HG03558 (cell line): ENCODE results near the gene UNC13B.
"Not testable (repeated sequence)": the region's sequence is repeated elsewhere in the genome, so short reads cannot be mapped to it uniquely, and the experiment has no call there.

Experiments
- ATAC-seq: cut with Tn5 transposase; IDR thresholded peaks from one replicate; pipeline ENCODE4 v1.9.1; 2021; ENCODE audit warnings: moderate number of reproducible peaks; ENCODE audit not compliant: unreplicated experiment; ENCODE audit errors: extremely low read depth

Gene UNC13B

GRCh38 chr9:35162605-35163315 is 951 bp downstream of the UNC13B start:
- ATAC-seq: no peak

DNA sequence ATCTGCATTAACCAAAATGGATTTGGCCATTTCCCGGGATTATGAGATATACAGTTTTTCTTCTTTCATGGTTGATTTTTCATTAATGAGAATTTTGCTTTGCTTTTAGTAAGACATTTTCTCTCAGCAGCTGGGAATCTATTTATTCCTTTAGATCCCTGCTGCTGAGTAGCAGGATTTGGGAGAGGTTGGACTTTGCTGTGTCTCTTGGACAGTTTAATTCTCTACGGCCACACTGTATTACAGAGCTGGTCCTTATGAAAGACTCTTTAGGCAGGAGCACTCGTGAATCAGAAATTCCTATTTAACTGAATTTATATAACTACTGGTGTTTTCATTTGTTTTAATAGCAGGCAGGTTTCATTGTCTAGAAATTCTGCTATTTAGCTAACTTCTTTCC is 1.6 kb downstream of the UNC13B start:
- ATAC-seq: no peak

DNA sequence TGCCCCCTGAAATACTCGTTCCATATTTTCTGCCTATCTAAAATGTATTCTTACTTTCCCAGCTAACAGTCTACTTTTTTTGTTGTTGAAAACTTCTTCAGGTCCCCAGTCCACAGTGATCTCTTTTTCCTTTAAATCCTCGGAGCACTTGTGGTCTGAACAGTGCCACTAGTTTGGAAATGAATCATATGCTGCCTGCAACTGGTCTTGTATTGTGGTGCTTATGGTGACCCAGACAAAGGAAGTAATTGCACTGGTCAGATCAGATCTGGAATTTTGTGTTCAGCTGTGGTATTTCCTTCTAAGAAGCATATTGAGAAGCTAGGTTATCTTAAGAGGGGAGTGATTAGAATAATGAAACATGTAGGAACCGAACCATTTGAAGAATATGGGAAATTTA is 2.9 kb downstream of the UNC13B start:
- ATAC-seq: no peak

GRCh38 chr9:35167429-35167828 is 5.6 kb downstream of the UNC13B start:
- ATAC-seq: not testable (repeated sequence)

DNA sequence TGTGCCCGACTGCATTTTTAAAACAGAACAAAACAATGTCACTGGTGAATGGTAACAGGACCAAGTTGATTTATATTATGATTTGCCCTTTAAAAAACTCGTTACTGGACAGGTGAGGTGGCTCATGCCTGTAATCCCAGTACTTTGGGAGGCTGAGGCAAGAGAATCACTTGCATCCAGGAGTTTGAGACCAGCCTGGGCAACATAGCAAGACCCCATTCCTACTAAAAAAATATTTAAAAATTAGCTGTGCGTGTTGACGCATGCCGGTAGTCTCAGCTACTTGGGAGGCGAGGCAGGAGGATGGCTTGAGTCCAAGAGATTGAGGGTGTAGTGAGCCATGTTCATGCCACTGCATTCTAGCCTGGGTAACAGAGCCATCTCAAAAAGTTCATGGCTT is 7.2 kb downstream of the UNC13B start:
- ATAC-seq: no peak

DNA sequence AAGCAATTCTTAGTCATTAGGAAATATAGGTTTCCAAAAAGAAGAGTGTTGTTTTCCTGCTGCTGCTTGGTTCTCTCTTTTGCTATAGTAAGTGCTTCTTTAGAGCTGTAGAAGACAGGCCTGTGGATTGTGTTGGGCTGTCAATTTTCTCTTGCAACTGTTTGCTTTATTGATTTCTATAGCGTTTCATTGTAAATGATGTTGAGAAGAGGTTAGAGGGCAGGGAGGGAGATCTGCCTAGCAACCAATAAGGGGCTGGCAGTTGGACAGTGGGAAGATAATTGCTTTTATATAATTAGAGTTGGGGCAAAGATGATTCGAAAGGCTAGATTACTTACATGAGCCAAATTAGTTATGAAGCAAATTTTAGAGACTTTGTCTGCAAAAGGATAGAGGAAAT is 11.1 kb downstream of the UNC13B start:
- ATAC-seq: no peak

DNA sequence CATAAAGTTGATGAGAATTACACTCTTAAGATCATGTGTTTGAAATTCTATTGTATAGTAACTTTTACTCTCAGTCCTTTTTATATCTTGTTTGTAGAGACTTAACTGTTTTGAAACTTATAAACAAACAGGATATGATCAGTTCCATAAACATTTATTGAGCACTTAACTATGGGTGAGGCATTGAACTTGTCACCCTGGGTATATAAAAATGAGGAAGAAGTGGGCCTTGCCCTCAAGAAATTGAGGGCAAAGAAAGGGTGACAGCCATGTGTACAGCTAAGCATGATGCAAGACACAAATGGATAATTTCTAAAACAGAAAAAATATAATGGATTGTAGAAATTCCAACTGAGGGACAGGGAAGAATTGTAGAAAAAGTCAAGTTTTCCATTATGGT is 15.7 kb downstream of the UNC13B start:
- no peak for ATAC-seq

DNA sequence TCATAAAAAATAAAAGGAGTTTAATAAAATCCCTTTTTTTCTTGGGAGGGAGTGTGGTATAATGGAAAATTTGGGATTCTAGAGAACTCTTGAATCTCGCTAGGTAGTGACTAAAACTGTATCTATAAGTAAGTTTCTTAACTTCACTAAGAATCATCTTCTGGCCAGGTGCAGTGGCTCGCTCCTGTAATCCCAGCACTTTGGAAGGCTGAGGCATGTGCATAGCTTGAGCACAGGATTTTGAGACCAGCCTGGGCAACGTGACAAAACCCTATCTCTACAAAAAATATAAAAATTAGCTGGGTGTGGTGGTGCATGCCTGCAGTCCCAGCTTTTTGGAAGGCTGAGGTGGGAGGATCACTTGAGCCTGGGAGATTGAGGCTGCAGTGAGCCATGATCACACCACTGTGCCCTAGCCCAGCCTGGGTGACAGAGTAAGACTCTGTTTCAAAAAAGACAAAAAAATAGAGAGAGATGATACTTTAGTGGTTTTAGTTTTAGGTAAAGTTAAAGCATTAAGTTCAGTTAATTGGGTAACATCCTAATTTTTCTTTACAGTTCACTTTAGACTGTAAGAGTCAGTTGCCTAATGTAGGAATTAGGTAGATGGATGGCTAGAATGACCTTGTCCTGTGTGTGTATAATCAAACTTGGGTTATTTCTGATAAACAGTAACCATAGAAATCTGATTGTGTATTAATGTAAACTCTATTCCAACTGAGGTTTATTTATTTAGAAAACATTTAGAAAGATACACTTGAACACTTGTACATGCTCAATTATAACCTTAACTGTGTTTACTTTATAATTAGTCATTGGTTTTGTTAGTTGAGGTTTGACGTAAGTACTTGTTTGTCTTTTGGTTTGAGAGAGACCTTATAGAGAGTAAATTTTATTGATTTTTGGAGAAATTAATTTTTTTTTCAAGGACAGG is 17.8 kb downstream of the UNC13B start:
- no peak for ATAC-seq

- ATAC-seq: no peak
Observed at GRCh38 chr9:35180801-35181200, 19.0 kb downstream of the UNC13B start.

GRCh38 chr9:35182401-35182800 is 20.6 kb downstream of the UNC13B start:
- not testable (repeated sequence) for ATAC-seq

DNA sequence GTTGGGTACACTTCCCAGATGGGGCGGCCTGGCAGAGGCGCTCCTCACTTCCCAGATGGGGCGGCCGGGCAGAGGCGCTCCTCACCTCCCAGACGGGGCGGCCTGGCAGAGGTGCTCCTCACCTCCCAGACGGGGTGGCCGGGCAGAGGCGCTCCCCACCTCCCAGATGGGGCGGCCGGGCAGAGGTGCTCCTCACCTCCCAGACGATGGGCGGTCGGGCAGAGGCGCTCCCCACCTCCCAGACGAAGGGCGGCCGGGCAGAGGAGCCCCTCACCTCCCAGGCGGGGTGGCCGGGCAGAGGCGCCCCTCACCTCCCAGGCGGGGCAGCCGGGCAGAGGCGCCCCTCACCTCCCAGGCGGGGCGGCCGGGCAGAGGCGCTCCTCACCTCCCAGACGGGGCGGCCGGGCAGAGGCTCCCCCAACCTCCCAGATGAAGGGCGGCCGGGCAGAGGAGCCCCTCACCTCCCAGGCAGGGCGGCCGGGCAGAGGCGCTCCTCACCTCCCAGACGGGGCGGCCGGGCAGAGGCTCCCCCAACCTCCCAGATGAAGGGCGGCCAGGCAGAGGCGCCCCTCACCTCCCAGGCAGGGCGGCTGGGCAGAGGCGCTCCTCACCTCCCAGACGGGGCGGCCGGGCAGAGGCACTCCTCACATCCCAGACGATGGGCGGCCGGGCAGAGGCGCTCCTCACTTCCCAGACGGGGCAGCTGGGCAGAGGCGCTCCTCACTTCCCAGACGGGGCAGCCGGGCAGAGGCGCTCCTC is 21.4 kb downstream of the UNC13B start:
- ATAC-seq: not testable (repeated sequence)

DNA sequence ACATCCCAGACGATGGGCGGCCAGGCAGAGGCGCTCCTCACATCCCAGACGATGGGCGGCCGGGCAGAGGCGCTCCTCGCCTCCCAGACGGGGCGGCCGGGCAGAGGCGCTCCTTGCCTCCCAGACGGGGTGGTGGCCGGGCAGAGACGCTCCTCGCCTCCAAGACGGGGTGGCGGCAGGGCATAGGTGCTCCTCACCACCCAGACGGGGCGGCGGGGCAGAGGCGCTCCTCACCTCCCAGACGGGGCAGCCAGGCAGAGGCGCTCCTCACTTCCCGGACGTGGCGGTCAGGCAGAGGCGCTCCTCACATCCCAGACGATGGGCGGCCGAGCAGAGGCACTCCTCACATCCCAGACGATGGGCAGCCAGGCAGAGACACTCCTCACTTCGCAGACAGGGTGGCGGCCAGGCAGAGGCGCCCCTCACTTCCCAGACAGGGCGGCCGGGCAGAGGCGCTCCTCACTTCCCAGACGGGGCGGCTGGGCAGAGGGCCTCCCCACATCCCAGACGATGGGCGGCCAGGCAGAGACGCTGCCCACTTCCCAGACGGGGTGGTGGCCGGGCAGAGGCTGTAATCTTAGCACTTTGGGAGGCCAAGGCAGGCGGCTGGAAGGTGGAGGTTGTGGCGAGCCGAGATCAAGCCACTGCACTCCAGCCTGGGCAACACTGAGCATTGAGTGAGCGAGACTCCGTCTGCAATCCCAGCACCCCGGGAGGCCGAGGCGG is 22.1 kb downstream of the UNC13B start:
- ATAC-seq: not testable (repeated sequence)

- ATAC-seq: no peak
Observed at GRCh38 chr9:35186524-35186923, 24.7 kb downstream of the UNC13B start.

- ATAC-seq: no peak
Observed at GRCh38 chr9:35190203-35190602, 28.4 kb downstream of the UNC13B start.

DNA sequence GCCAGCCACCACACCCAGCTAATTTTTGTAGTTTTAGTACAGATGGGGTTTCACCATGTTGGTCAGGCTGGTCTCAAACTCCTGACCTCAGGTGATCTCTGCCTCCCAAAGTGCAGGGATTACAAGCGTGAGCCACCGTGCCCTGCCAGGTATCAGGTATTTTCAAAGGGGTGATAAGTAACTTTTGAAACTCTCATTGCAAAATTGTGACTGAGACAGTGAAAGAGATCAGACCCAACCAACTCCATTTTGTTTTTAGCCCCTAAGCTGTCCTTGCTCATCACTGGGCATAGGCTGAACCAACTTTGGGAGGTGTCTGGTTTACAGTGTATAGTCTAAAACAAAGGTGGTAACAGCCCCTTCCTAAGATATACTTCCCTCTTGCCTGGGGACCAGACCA is 29.3 kb downstream of the UNC13B start:
- ATAC-seq: no peak

- ATAC-seq: no peak
Observed at GRCh38 chr9:35193762-35194161, 32.0 kb downstream of the UNC13B start.

- no peak for ATAC-seq
Observed at GRCh38 chr9:35195683-35196082, 33.9 kb downstream of the UNC13B start.

- ATAC-seq: no peak
Observed at GRCh38 chr9:35198191-35198590, 36.4 kb downstream of the UNC13B start.

GRCh38 chr9:35203528-35203927 is 41.7 kb downstream of the UNC13B start:
- ATAC-seq: no peak

- no peak for ATAC-seq
Observed at GRCh38 chr9:35205340-35205739, 43.5 kb downstream of the UNC13B start.
